ENCODE measurements around the gene TSPAN5.
"Not testable (repeated sequence)": the region's sequence is repeated elsewhere in the genome, so short reads cannot be mapped to it uniquely, and the experiment has no call there.

TSPAN5 gene

DNA sequence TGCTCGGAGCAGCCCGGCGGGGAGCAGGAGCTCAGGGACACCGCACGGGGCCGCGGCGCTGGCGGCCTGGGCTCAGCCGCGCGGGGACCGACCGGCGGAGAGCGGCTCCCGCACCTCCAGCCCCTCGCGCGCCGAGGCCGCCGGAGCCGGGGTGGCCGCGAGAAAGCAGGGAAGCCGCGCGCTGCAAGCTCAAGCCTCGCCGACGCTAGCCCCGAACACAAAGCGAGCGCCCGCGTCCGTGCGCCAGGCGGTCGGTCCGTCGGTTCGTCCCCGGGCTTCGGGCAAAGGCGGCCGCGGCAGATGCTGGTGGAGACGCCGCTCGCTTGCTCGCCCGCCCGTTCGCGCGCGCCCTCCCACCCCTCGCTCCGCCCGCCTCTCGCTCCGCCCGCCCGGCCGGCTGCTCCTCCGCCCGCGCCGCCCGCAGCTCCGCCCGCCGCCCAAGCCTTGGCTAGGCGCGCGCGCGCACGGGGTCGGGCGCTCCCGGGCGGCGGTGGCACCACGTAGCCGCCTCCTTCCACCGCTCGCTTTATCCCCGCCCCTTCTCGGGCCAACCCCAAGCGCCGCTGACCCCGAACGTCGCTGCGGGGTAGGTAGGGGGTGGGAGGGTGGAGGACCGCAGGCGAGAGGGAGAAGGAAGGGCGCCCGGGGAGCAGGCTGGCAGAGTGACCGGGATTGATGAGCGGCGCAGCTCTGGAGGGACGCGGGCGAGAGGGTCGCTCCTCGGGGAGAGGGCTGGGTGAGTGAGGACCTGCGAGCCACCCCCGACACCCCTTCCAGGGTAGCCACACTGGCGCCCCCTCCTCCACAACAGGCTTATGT, at the start of gene TSPAN5:
TSS of gene TSPAN5 (minus strand) at position 325 of the 819 bp plus-strand sequence.
- Mint-ChIP-seq H3K36me3 (no peaks in the 10 kb centered on the region), H3K4me3 (peak within 1 kb of the TSS; percentile 95), H3K27me3 (no peaks in the 10 kb centered on the region), H3K4me1 (peaks cover 78% of the 10 kb centered on the region), H3K9me3 (no peaks in the 10 kb centered on the region), H3K27ac (peak within 1 kb of the TSS; percentile 88)

DNA sequence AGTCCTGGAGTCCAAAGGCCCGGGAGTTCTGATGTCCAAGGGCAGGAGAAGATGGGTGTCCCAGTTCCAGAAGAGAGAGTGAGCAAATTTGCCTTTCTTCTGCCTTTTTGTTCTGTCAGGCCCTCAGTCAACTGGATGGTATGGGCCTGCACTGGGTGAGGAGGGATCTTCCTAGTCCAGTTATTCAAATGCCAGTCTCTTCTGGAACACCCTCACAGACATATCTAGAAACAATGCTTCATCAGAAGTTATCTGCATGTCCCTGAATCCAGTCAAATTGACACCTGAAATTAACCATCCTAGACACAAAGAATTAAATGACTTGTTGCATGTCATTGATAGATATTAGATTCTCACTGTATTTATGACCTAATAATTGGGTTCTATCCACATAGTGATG, 48.5 kb upstream of the TSPAN5 start:
- Mint-ChIP-seq H3K4me1 (peaks cover 44% of the 10 kb centered on the region), H3K36me3 (peaks cover 7% of the 10 kb centered on the region), H3K4me3 (peak overlapping the region; percentile 72), H3K27me3 (no peaks in the 10 kb centered on the region), H3K27ac (peak overlapping the region; percentile 94), H3K9me3 (peaks cover 28% of the 10 kb centered on the region)

DNA sequence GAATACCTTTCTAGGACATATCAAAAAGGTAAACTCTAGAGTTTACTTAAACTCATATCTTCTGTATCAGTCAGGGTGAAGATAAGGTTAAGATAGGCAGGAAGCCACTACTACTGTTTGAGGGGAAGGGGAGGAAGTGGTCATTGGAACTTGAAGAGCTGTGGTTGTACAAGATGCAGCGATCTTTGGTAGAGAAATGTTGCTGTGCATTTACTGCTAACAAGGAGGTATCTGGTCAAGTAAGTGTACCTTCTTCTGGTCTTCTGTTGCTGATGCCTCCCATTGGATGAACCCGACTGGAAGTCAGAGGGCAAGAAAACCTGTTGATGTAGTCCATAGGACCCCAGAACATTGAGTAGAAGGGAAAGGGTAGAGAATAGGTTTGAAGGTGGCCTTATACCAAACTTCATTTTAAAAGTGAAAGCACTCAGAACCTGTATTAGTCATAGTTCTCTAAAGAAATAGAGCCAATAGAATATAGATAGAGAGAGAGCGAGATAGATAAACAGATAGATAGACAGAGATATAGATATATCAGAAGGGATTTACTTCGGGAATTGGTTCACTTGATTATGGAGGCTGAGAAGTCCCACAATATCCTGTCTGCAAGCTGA, 47.9 kb upstream of the TSPAN5 start:
- Mint-ChIP-seq H3K27ac (peak overlapping the region; percentile 94), H3K36me3 (peaks cover 7% of the 10 kb centered on the region), H3K27me3 (no peaks in the 10 kb centered on the region), H3K4me1 (peaks cover 44% of the 10 kb centered on the region), H3K9me3 (peaks cover 28% of the 10 kb centered on the region), H3K4me3 (peak overlapping the region; percentile 72)

DNA sequence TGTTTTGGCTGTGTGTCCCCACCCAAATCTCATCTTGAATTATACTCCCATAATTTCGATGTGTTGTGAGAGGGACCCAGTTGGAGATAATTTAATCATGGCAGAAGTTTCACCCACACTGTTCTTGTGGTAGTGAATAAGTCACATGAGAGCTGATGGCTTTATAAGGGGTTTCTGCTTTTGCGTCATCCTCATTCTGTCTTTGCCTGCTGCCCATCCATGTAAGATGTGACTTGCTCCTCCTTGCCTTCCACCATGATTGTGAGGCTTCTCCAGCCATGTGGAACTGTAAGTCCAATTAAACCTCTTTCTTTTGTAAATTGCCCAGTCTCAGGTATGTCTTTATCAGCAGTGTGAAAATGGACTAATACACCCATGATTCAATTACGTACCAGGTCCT, 47.2 kb upstream of the TSPAN5 start:
- H3K4me3 Mint-ChIP-seq, H3K27me3 Mint-ChIP-seq, H3K36me3 Mint-ChIP-seq: not testable (repeated sequence)
- H3K9me3 Mint-ChIP-seq: peaks cover 28% of the 10 kb centered on the region
- peak overlapping the region; percentile 94 for H3K27ac Mint-ChIP-seq
- H3K4me1 Mint-ChIP-seq: peaks cover 44% of the 10 kb centered on the region

DNA sequence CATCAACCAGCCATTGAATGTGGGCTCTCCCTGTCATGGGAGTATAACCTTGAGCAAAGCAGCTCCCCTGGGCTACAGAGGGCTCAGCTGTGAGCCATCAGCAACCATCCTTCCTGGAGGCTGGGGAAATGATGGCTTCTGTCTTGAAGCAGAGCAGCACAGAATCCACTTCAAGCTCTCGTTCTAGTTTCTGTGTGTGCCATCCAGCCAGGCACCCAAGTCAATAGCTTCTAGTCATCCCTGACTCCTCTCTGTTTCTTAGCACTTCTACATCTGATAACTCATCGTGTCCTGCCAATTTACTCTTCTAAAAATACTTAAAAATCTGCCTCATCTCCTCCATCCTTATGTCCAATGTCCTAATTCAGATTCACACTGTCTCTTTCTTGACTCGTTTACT, 42.2 kb upstream of the TSPAN5 start:
- Mint-ChIP-seq H3K27ac (no peak overlapping the region), H3K4me1 (peaks cover 13% of the 10 kb centered on the region), H3K9me3 (peaks cover 6% of the 10 kb centered on the region), H3K27me3 (no peaks in the 10 kb centered on the region), H3K4me3 (no peak overlapping the region), H3K36me3 (peaks cover 3% of the 10 kb centered on the region)

DNA sequence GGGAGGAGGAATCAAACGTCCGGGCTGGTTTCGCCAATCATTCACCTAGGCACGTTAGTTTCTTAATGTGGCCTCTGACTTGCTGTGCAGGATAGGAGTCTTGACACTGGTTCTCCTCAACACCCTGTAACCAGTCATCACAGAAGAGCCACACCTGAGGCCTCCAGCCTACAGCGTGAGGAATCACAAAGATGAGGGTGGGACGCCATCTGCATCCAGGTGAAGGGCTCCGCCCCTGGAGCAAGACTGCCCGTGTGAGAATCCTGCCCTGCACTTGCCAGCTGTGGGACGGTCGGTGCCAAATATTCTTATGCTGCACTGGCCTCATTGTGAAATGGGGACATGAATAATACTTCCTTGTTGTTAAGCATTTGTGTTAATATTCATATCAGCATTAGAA, 35.7 kb upstream of the TSPAN5 start:
- Mint-ChIP-seq H3K27ac (peak overlapping the region; percentile 26), H3K4me3 (no peak overlapping the region), H3K9me3 (no peaks in the 10 kb centered on the region), H3K27me3 (no peaks in the 10 kb centered on the region), H3K4me1 (peaks cover 15% of the 10 kb centered on the region), H3K36me3 (no peaks in the 10 kb centered on the region)

DNA sequence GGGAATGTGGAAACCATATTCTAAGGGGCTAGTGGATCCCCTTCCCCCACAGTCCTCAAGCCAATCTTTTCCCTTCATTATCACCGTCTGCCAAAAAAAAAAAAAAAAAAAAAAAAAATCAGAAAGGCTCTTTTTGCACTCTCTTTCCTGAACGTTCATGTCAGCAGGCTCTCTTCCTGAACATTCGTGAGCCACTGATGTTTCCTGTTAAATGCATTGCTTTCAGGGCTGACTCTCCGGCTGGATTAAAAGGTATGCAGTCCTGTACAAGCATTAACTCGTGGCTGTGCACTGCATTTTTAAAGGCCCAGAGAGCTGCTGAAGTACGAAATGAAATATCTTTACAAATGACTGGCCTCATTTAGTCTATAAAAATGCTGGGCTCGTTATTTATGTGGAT, 34.0 kb upstream of the TSPAN5 start:
- Mint-ChIP-seq H3K4me3 (no peak overlapping the region), H3K4me1 (peaks cover 31% of the 10 kb centered on the region), H3K9me3 (no peaks in the 10 kb centered on the region), H3K27me3 (no peaks in the 10 kb centered on the region), H3K27ac (no peak overlapping the region), H3K36me3 (no peaks in the 10 kb centered on the region)

DNA sequence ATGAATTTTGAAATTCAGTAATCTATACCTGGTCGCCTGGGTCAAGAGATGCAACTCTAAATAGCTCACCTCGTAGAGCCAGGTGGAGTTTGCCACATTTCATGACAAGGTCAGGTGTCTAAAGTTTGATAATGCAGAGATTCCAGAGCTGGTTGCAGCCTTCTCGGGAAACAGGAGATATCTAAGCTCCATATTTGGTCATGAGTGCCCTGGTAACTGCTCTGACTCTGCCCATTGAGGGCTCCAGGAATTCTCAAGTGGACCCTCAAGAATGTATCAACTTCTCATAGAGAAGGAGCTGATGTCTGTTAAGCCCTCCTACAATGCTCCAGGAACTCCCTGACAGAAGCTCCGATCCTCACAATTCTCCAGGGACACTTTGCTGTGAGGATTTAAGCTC, 33.2 kb upstream of the TSPAN5 start:
- H3K27me3 Mint-ChIP-seq: no peaks in the 10 kb centered on the region
- no peak overlapping the region for H3K4me3 Mint-ChIP-seq
- no peak overlapping the region for H3K27ac Mint-ChIP-seq
- no peaks in the 10 kb centered on the region for H3K36me3 Mint-ChIP-seq
- H3K4me1 Mint-ChIP-seq: peaks cover 32% of the 10 kb centered on the region
- no peaks in the 10 kb centered on the region for H3K9me3 Mint-ChIP-seq

DNA sequence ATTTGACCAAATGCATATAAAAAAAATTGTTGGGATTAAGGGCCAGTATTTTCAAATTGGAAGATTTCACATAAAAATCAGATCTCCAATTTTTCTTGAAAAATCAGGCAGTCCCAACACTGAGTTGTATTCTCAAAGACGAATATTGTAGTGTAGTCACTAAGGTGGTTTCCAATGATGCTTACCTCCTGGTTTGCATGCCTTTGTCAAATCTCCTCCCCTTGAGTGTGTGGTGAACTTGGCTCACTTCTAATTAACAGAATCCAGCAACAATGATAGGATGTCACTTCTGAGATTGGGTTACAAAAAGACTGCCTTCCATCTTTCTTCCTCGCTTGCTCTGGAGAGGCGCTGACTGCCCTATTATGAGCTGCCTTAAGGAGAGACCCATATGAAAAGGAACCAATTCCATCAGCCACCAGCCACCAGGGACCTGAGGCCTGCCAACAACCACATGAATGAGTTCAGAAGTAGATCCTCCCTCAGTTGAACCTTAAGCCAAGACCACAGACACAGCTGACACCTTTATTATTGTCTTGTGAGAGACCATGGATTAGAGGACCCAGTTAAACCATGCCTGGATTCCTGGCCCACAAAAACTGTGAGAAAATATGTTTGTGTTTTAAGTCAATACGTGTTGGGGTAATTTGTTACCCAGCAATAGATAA, 31.2 kb upstream of the TSPAN5 start:
- H3K27ac Mint-ChIP-seq: peak overlapping the region; percentile 71
- no peaks in the 10 kb centered on the region for H3K9me3 Mint-ChIP-seq
- H3K27me3 Mint-ChIP-seq: no peaks in the 10 kb centered on the region
- H3K4me1 Mint-ChIP-seq: peaks cover 44% of the 10 kb centered on the region
- peak overlapping the region; percentile 53 for H3K4me3 Mint-ChIP-seq
- H3K36me3 Mint-ChIP-seq: no peaks in the 10 kb centered on the region

DNA sequence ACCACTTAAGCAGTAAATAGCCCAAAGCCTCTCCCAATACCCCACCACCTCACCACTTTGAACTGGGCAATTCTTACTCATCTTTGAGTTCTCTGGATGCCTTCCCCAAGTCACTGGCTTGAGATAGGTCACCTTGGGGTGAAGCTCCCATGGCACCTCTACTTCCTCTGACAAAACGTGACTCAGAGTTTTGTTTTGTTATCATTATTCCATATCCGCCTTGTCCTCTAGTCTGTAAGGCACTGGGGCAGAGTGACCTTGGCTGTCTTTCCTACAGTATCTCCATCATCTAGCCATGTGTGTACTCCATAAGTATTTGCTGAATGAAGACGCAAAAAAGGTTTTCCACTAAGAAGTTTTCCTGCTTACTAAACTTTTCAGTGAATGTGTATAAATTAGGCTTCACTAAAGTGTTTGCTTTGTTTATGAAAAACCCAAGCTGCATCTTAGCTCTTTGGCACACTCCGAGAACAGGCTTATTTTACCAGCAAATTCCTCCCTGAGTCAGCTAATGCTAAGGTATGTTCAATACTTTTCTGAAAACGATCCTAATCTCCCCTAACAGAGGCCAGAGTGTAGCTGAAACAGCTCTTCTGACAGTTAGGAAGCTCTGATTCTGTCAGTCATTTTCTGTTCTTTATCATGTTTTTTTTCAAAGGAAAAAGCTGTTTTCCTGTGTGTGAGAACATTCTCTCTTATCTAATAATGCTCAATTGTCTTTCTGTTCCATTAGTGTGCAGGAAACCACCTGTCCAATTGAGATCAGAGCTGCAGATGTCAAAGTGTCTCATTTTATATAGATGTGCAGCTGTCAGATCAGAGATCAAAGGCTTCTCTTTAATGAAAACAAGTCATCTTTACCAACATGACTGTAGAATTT, 30.2 kb upstream of the TSPAN5 start:
- H3K4me1 Mint-ChIP-seq: peaks cover 48% of the 10 kb centered on the region

DNA sequence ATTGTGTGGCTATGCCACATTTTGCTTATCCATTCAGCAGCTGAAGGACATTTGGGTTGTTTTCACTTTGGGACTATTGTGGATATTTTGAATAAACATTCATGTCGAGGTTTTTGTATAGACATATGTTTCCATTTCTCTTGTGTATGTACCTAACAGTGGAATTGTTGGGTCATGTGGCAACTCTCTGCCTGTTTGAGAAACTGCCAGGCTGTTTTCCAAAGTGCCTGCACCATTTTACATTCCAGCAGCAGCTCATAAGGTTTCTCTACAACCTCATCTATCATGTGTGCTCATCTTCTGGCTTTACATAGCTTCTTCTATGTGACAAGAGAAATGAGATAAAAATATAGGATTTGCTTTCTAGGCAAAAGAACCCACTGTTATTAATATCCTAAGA, 29.5 kb upstream of the TSPAN5 start:
- Mint-ChIP-seq H3K9me3 (no peaks in the 10 kb centered on the region), H3K4me1 (peaks cover 48% of the 10 kb centered on the region), H3K27me3 (no peaks in the 10 kb centered on the region), H3K4me3 (no peak overlapping the region), H3K36me3 (no peaks in the 10 kb centered on the region), H3K27ac (no peak overlapping the region)

More for the DNA sequence above, 30.2 kb upstream of the TSPAN5 start:
- Mint-ChIP-seq H3K27me3 (no peaks in the 10 kb centered on the region), H3K9me3 (no peaks in the 10 kb centered on the region), H3K4me3 (peak overlapping the region; percentile 53), H3K27ac (peak overlapping the region; percentile 71), H3K36me3 (no peaks in the 10 kb centered on the region)

DNA sequence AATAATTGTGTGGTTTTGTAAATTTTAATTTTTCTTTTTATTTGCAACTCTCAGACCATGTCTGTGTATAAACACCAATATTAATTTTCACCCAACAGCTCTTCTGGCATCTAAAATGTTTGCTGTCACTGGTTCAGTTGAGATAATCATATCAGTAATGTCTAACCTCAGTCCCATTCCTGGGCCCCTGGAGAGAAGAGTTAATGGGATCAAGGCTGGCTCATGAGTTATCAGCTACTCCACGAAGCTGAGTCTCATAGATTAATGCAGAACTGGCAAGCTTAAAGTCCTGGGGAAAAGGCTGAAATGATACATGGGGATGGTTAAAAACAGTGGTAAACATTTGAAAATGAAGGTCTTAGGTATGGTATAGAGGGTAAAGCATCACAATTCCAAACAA, 28.4 kb upstream of the TSPAN5 start:
- Mint-ChIP-seq H3K27ac (no peak overlapping the region), H3K27me3 (no peaks in the 10 kb centered on the region), H3K9me3 (no peaks in the 10 kb centered on the region)

DNA sequence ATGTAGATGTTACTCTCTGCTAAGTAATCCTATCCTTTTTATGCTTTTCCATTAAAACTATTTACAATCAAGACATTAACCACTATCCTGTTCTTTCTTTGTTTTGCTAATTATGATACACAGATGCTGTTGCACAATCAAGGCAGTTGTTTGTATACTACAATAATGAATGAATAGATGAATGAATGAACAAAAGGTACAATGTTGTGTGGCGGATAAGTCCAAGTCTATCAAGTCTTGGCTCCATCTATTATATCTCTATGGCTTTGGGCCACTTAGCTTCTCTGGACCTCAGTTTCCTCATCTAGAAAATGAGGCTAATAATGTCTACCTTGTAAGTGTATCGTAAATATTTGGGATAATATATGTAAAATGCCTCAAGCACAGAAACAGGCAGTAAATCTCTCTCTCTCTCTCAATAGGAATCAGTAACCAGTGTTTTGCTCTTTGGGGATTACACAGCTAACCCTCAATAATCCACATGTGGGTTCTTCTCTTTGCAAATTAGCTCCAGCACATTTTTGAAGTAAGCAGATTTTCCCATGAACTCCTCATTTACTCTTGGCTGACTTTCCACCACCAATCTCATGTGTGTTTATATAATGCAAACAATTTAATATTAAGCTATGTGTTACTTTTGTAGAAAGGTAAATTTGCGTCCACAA, 27.8 kb upstream of the TSPAN5 start:
- peaks cover 48% of the 10 kb centered on the region for H3K4me1 Mint-ChIP-seq
- no peaks in the 10 kb centered on the region for H3K9me3 Mint-ChIP-seq
- no peak overlapping the region for H3K4me3 Mint-ChIP-seq
- no peaks in the 10 kb centered on the region for H3K27me3 Mint-ChIP-seq
- no peak overlapping the region for H3K27ac Mint-ChIP-seq
- H3K36me3 Mint-ChIP-seq: no peaks in the 10 kb centered on the region

More for the DNA sequence above, 28.4 kb upstream of the TSPAN5 start:
- Mint-ChIP-seq H3K4me3 (no peak overlapping the region), H3K4me1 (peaks cover 48% of the 10 kb centered on the region), H3K36me3 (no peaks in the 10 kb centered on the region)

DNA sequence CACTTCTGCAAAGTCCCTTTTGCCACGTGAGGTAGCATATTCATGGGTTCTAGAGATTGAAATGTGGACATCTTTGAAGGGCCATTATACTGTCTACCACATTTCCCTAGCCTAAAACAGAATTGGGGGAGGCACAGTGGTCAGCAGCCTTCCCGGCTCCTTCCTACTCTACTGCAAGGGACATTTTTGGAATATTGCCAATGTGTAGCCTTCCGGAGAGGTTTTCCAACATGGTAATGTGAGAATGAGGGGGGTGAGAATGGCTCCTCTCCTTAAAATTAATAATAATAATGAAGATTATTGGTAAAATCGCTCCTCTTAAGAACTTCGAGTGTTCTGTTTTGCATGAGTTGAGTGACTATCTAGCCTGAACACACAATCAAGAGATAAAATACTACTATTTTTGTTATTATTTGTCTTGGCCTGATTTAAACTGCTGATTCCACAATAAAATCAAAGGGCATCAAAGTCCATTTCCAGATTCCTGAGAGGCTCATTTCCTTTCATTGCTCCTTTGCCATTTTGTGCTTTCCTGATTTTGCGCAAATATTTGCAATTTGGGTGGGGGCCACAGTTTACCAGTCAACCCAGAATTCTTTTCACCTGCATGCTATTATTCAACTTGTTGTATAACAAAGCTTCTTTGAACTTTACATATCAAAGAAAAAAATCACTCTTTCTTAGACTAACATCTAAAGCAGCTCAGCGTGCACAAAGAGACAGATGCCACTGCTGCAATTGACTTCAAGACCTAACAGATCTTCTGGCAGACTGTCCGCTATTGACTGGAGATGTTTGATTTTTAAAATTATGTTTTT, 27.0 kb upstream of the TSPAN5 start:
- H3K4me1 Mint-ChIP-seq: peaks cover 44% of the 10 kb centered on the region
- H3K27ac Mint-ChIP-seq: no peak overlapping the region
- no peaks in the 10 kb centered on the region for H3K27me3 Mint-ChIP-seq
- H3K4me3 Mint-ChIP-seq: no peak overlapping the region
- H3K9me3 Mint-ChIP-seq: no peaks in the 10 kb centered on the region
- no peaks in the 10 kb centered on the region for H3K36me3 Mint-ChIP-seq

Data from activated naive CD4-positive, alpha-beta T cell treated with anti-CD3 and anti-CD28 coated beads, Interleukin-2, amount 50 U/mL, for 24 hours (primary cell).